ENCODE results near the gene DKK1.

Gene DKK1

GRCh38 chr10:52318136-52318701, 4.1 kb downstream of the DKK1 start:
- H3K36me3 ChIP-seq (ENCODE audit: control insufficient read depth, insufficient read depth, low read length): no peaks in the 10 kb centered on the region
- no peak overlapping the region for H3K4me3 ChIP-seq (ENCODE audit: low read depth, low read length)
- H3K27ac ChIP-seq (ENCODE audit: low read depth, low read length): no peak overlapping the region
- no peak overlapping the region for H3K9ac ChIP-seq (ENCODE audit: low read length)
- H3K4me1 ChIP-seq (ENCODE audit: control insufficient read depth, insufficient read depth, low read length): peaks cover 5% of the 10 kb centered on the region; the same call in 1 of the 2 replicates
- peaks cover 43% of the 10 kb centered on the region for H3K27me3 ChIP-seq (ENCODE audit: control insufficient read depth, insufficient read depth, low read length)
- H3K9me3 ChIP-seq (ENCODE audit: control insufficient read depth, insufficient read depth, low read depth, low read length): no peaks in the 10 kb centered on the region

- Histone ChIP-seq H3K36me3 (ENCODE audit: control insufficient read depth, insufficient read depth, low read length) (no peaks in the 10 kb centered on the region), H3K9ac (ENCODE audit: low read length) (no peak overlapping the region), H3K27me3 (ENCODE audit: control insufficient read depth, insufficient read depth, low read length) (peaks cover 36% of the 10 kb centered on the region), H3K9me3 (ENCODE audit: control insufficient read depth, insufficient read depth, low read depth, low read length) (no peaks in the 10 kb centered on the region), H3K4me3 (ENCODE audit: low read depth, low read length) (no peak overlapping the region), H3K27ac (ENCODE audit: low read depth, low read length) (no peak overlapping the region), H3K4me1 (ENCODE audit: control insufficient read depth, insufficient read depth, low read length) (no peaks in the 10 kb centered on the region)
Measured at GRCh38 chr10:52318822-52319464, 4.9 kb downstream of the DKK1 start.

- Histone ChIP-seq H3K9me3 (ENCODE audit: control insufficient read depth, insufficient read depth, low read depth, low read length) (no peaks in the 10 kb centered on the region), H3K36me3 (ENCODE audit: control insufficient read depth, insufficient read depth, low read length) (no peaks in the 10 kb centered on the region), H3K9ac (ENCODE audit: low read length) (no peak overlapping the region), H3K27me3 (ENCODE audit: control insufficient read depth, insufficient read depth, low read length) (peaks cover 28% of the 10 kb centered on the region), H3K4me1 (ENCODE audit: control insufficient read depth, insufficient read depth, low read length) (no peaks in the 10 kb centered on the region), H3K27ac (ENCODE audit: low read depth, low read length) (no peak overlapping the region), H3K4me3 (ENCODE audit: low read depth, low read length) (no peak overlapping the region)
Measured at GRCh38 chr10:52319926-52320325, 5.8 kb downstream of the DKK1 start.

GRCh38 chr10:52322323-52322722, 8.2 kb downstream of the DKK1 start:
- Histone ChIP-seq H3K27ac (ENCODE audit: low read depth, low read length) (no peak overlapping the region), H3K4me3 (ENCODE audit: low read depth, low read length) (no peak overlapping the region), H3K27me3 (ENCODE audit: control insufficient read depth, insufficient read depth, low read length) (peaks cover 4% of the 10 kb centered on the region; the same call in 1 of the 2 replicates), H3K9me3 (ENCODE audit: control insufficient read depth, insufficient read depth, low read depth, low read length) (no peaks in the 10 kb centered on the region), H3K4me1 (ENCODE audit: control insufficient read depth, insufficient read depth, low read length) (no peaks in the 10 kb centered on the region), H3K9ac (ENCODE audit: low read length) (no peak overlapping the region), H3K36me3 (ENCODE audit: control insufficient read depth, insufficient read depth, low read length) (no peaks in the 10 kb centered on the region)

GRCh38 chr10:52322936-52323335, 8.9 kb downstream of the DKK1 start:
- Histone ChIP-seq H3K9ac (ENCODE audit: low read length) (no peak overlapping the region), H3K4me1 (ENCODE audit: control insufficient read depth, insufficient read depth, low read length) (no peaks in the 10 kb centered on the region), H3K4me3 (ENCODE audit: low read depth, low read length) (no peak overlapping the region), H3K36me3 (ENCODE audit: control insufficient read depth, insufficient read depth, low read length) (no peaks in the 10 kb centered on the region), H3K27me3 (ENCODE audit: control insufficient read depth, insufficient read depth, low read length) (peaks cover 2% of the 10 kb centered on the region; the same call in 1 of the 2 replicates), H3K27ac (ENCODE audit: low read depth, low read length) (no peak overlapping the region), H3K9me3 (ENCODE audit: control insufficient read depth, insufficient read depth, low read depth, low read length) (no peaks in the 10 kb centered on the region)

GRCh38 chr10:52326382-52326781, 12.3 kb downstream of the DKK1 start:
- Histone ChIP-seq H3K9ac (ENCODE audit: low read length) (no peak overlapping the region), H3K4me1 (ENCODE audit: control insufficient read depth, insufficient read depth, low read length) (no peaks in the 10 kb centered on the region), H3K27ac (ENCODE audit: low read depth, low read length) (no peak overlapping the region)

GRCh38 chr10:52331638-52332364, 17.7 kb downstream of the DKK1 start:
- no peak overlapping the region for H3K9ac ChIP-seq (ENCODE audit: low read length)
- H3K4me3 ChIP-seq (ENCODE audit: low read depth, low read length): no peak overlapping the region
- no peaks in the 10 kb centered on the region for H3K36me3 ChIP-seq (ENCODE audit: control insufficient read depth, insufficient read depth, low read length)
- H3K27me3 ChIP-seq (ENCODE audit: control insufficient read depth, insufficient read depth, low read length): no peaks in the 10 kb centered on the region
- no peak overlapping the region for H3K27ac ChIP-seq (ENCODE audit: low read depth, low read length)
- no peaks in the 10 kb centered on the region for H3K9me3 ChIP-seq (ENCODE audit: control insufficient read depth, insufficient read depth, low read depth, low read length)
- H3K4me1 ChIP-seq (ENCODE audit: control insufficient read depth, insufficient read depth, low read length): peaks cover 11% of the 10 kb centered on the region; the same call in 1 of the 2 replicates

More at GRCh38 chr10:52326382-52326781, 12.3 kb downstream of the DKK1 start:
- Histone ChIP-seq H3K36me3 (ENCODE audit: control insufficient read depth, insufficient read depth, low read length) (no peaks in the 10 kb centered on the region), H3K4me3 (ENCODE audit: low read depth, low read length) (no peak overlapping the region), H3K27me3 (ENCODE audit: control insufficient read depth, insufficient read depth, low read length) (no peaks in the 10 kb centered on the region), H3K9me3 (ENCODE audit: control insufficient read depth, insufficient read depth, low read depth, low read length) (no peaks in the 10 kb centered on the region)

GRCh38 chr10:52332815-52333214, 18.7 kb downstream of the DKK1 start:
- H3K27me3 ChIP-seq (ENCODE audit: control insufficient read depth, insufficient read depth, low read length): no peaks in the 10 kb centered on the region
- H3K9me3 ChIP-seq (ENCODE audit: control insufficient read depth, insufficient read depth, low read depth, low read length): no peaks in the 10 kb centered on the region
- peaks cover 11% of the 10 kb centered on the region; the same call in 1 of the 2 replicates for H3K4me1 ChIP-seq (ENCODE audit: control insufficient read depth, insufficient read depth, low read length)
- no peak overlapping the region for H3K4me3 ChIP-seq (ENCODE audit: low read depth, low read length)
- H3K9ac ChIP-seq (ENCODE audit: low read length): no peak overlapping the region
- no peaks in the 10 kb centered on the region for H3K36me3 ChIP-seq (ENCODE audit: control insufficient read depth, insufficient read depth, low read length)
- no peak overlapping the region for H3K27ac ChIP-seq (ENCODE audit: low read depth, low read length)

- Histone ChIP-seq H3K4me3 (ENCODE audit: low read depth, low read length) (no peak overlapping the region), H3K4me1 (ENCODE audit: control insufficient read depth, insufficient read depth, low read length) (peaks cover 11% of the 10 kb centered on the region; the same call in 1 of the 2 replicates), H3K9me3 (ENCODE audit: control insufficient read depth, insufficient read depth, low read depth, low read length) (no peaks in the 10 kb centered on the region), H3K27me3 (ENCODE audit: control insufficient read depth, insufficient read depth, low read length) (no peaks in the 10 kb centered on the region), H3K36me3 (ENCODE audit: control insufficient read depth, insufficient read depth, low read length) (no peaks in the 10 kb centered on the region), H3K27ac (ENCODE audit: low read depth, low read length) (no peak overlapping the region), H3K9ac (ENCODE audit: low read length) (no peak overlapping the region)
Measured at GRCh38 chr10:52334595-52334994, 20.5 kb downstream of the DKK1 start.

GRCh38 chr10:52335665-52336064, 21.6 kb downstream of the DKK1 start:
- no peaks in the 10 kb centered on the region for H3K36me3 ChIP-seq (ENCODE audit: control insufficient read depth, insufficient read depth, low read length)
- H3K27ac ChIP-seq (ENCODE audit: low read depth, low read length): no peak overlapping the region
- H3K9me3 ChIP-seq (ENCODE audit: control insufficient read depth, insufficient read depth, low read depth, low read length): no peaks in the 10 kb centered on the region
- H3K4me3 ChIP-seq (ENCODE audit: low read depth, low read length): no peak overlapping the region
- H3K4me1 ChIP-seq (ENCODE audit: control insufficient read depth, insufficient read depth, low read length): peaks cover 11% of the 10 kb centered on the region; the same call in 1 of the 2 replicates
- no peaks in the 10 kb centered on the region for H3K27me3 ChIP-seq (ENCODE audit: control insufficient read depth, insufficient read depth, low read length)
- H3K9ac ChIP-seq (ENCODE audit: low read length): no peak overlapping the region

GRCh38 chr10:52337225-52337624, 23.1 kb downstream of the DKK1 start:
- H3K9me3 ChIP-seq (ENCODE audit: control insufficient read depth, insufficient read depth, low read depth, low read length): no peaks in the 10 kb centered on the region
- H3K4me1 ChIP-seq (ENCODE audit: control insufficient read depth, insufficient read depth, low read length): peaks cover 11% of the 10 kb centered on the region; the same call in 1 of the 2 replicates
- H3K27ac ChIP-seq (ENCODE audit: low read depth, low read length): no peak overlapping the region
- H3K27me3 ChIP-seq (ENCODE audit: control insufficient read depth, insufficient read depth, low read length): no peaks in the 10 kb centered on the region
- H3K36me3 ChIP-seq (ENCODE audit: control insufficient read depth, insufficient read depth, low read length): no peaks in the 10 kb centered on the region
- no peak overlapping the region for H3K4me3 ChIP-seq (ENCODE audit: low read depth, low read length)
- no peak overlapping the region for H3K9ac ChIP-seq (ENCODE audit: low read length)
